Endodermal cell (in vitro differentiated cells): ENCODE data around the gene C1orf198. TPM values are rescaled to one million over a fixed set of nuclear protein-coding genes. Genes with fewer than 3 reads are reported as not detected.

Experiments used
- DNase-seq: peaks from one replicate; pipeline ENCODE4 v3.0.0-alpha.2; 2017
- H3K27ac ChIP-seq: 2 replicates; pipeline ENCODE4 v1.5.1; 2013; ENCODE audit warnings: mild to moderate bottlenecking, low read depth, low read length, moderate library complexity
- H3K27me3 ChIP-seq: 2 replicates; pipeline ENCODE4 v1.6.1; 2013; ENCODE audit warnings: mild to moderate bottlenecking, low read length, moderate library complexity; ENCODE audit not compliant: insufficient read depth, control insufficient read depth, poor library complexity, severe bottlenecking
- H3K36me3 ChIP-seq: 2 replicates; pipeline ENCODE4 v1.7.0; 2013; ENCODE audit warnings: mild to moderate bottlenecking, low read length, moderate library complexity; ENCODE audit not compliant: control insufficient read depth, insufficient read depth
- H3K4me1 ChIP-seq: one replicate; pipeline ENCODE4 v1.7.0; 2013; ENCODE audit warnings: low read length; ENCODE audit not compliant: control insufficient read depth, insufficient read depth
- H3K4me3 ChIP-seq: 2 replicates; pipeline ENCODE4 v1.5.1; 2013; ENCODE audit warnings: mild to moderate bottlenecking, low read length, moderate library complexity
- H3K9ac ChIP-seq: 2 replicates; pipeline ENCODE4 v1.6.1; 2013; ENCODE audit warnings: mild to moderate bottlenecking, low read length, moderate library complexity; ENCODE audit not compliant: poor library complexity, severe bottlenecking; ENCODE audit errors: extremely low read depth
- H3K9me3 ChIP-seq: 2 replicates; pipeline ENCODE4 v1.6.1; 2013; ENCODE audit warnings: mild to moderate bottlenecking, low read length, moderate library complexity; ENCODE audit not compliant: control insufficient read depth
- H3K27ac Mint-ChIP-seq: 2 replicates; pipeline ENCODE4 v1.8.0; 2020; ENCODE audit warnings: mixed read lengths
- H3K27me3 Mint-ChIP-seq: 2 replicates; pipeline ENCODE4 v1.8.0; 2021; ENCODE audit warnings: mild to moderate bottlenecking, mixed read lengths; ENCODE audit not compliant: insufficient read depth
- H3K36me3 Mint-ChIP-seq: 2 replicates; pipeline ENCODE4 v1.8.0; 2020; ENCODE audit warnings: low read depth, mixed read lengths
- H3K4me1 Mint-ChIP-seq: 2 replicates; pipeline ENCODE4 v1.8.0; 2020; ENCODE audit warnings: mixed read lengths
- H3K4me3 Mint-ChIP-seq: 2 replicates; pipeline ENCODE4 v1.8.0; 2020; ENCODE audit warnings: mild to moderate bottlenecking, moderate library complexity, mixed read lengths
- H3K9me3 Mint-ChIP-seq: 2 replicates; pipeline ENCODE4 v1.8.0; 2020; ENCODE audit warnings: mild to moderate bottlenecking, mixed read lengths
- CTCF ChIP-seq: fragments of 200-600 bp; sonication (generic); conservative IDR thresholded peaks from 2 replicates; pipeline ENCODE4 v1.5.0; 2021; ENCODE audit warnings: antibody characterized with exemption, mild to moderate bottlenecking
- WGBS, 2 experiments: methylation state at CpG; one replicate each; pipeline versions ENCODE4 v1.1.5 to v1.1.7; 2013; ENCODE audit warnings: missing lambda C conversion rate in 2 of 2, mixed read lengths in 1 of 2; ENCODE audit not compliant: insufficient coverage in 1 of 2, insufficient read length in 1 of 2; 5-methylcytosine and 5-hydroxymethylcytosine counted together
- total RNA-seq, 2 donors: library from RNA; stranded (reverse); fragmentation: NEBNext Ultra II Directional in 1 of 2; extraction: Animal tissue kit (Norgen Biotek cat#: 25700) in 1 of 2; gene quantifications; 2 replicates in 1 of 2; 3 replicates in 1 of 2; pipeline ENCODE4 v1.2.1, GENCODE V29; 2021

The C1orf198 gene
- total RNA-seq, 2 donors from 2014 or later: 37.5 to 44.8 TPM

GRCh38 chr1:230792691-230793462 lies 75.4 kb downstream of the C1orf198 start:
- WGBS, 2 experiments: 88 to 90% methylated on average over 11 to 13 of the region's 13 CpGs
- no peaks in the 10 kb centered on the region for H3K27me3 ChIP-seq
- no peak overlapping the region for H3K27ac ChIP-seq
- H3K9me3 ChIP-seq: no peaks in the 10 kb centered on the region
- H3K27ac Mint-ChIP-seq: no peak overlapping the region
- H3K9me3 Mint-ChIP-seq: no peaks in the 10 kb centered on the region
- no peak overlapping the region for H3K4me3 Mint-ChIP-seq
- H3K36me3 ChIP-seq: no peaks in the 10 kb centered on the region
- no peaks in the 10 kb centered on the region for H3K36me3 Mint-ChIP-seq
- DNase-seq: peak; percentile 51
- no peak overlapping the region for H3K9ac ChIP-seq
- peaks cover 56% of the 10 kb centered on the region for H3K27me3 Mint-ChIP-seq
- H3K4me3 ChIP-seq: no peak overlapping the region
- peak; percentile 56 for TF ChIP-seq CTCF
- H3K4me1 Mint-ChIP-seq: no peaks in the 10 kb centered on the region
- peaks cover 4% of the 10 kb centered on the region for H3K4me1 ChIP-seq

- peak; percentile 33 for DNase-seq
- no peak overlapping the region for H3K4me3 Mint-ChIP-seq
- H3K36me3 Mint-ChIP-seq: no peaks in the 10 kb centered on the region
- H3K27ac Mint-ChIP-seq: no peak overlapping the region
- Histone ChIP-seq H3K27me3 (no peaks in the 10 kb centered on the region), H3K27ac (no peak overlapping the region), H3K9me3 (no peaks in the 10 kb centered on the region), H3K9ac (no peak overlapping the region), H3K4me3 (no peak overlapping the region), H3K36me3 (no peaks in the 10 kb centered on the region), H3K4me1 (peaks cover 4% of the 10 kb centered on the region)
- TF ChIP-seq CTCF: no peak
- H3K4me1 Mint-ChIP-seq: no peaks in the 10 kb centered on the region
- H3K9me3 Mint-ChIP-seq: no peaks in the 10 kb centered on the region
- 88% methylated on average over 5 of the region's 5 CpGs; no CpG with 5 or more reads in 1 of the 2 experiments for WGBS, 2 experiments
- H3K27me3 Mint-ChIP-seq: peaks cover 56% of the 10 kb centered on the region
These were observed 76.2 kb downstream of the C1orf198 start for GRCh38 chr1:230791986-230792564.

GRCh38 chr1:230790026-230790425 lies 78.3 kb downstream of the C1orf198 start:
- Mint-ChIP-seq H3K4me3 (no peak overlapping the region), H3K27me3 (peaks cover 62% of the 10 kb centered on the region), H3K9me3 (peaks cover 2% of the 10 kb centered on the region), H3K4me1 (peaks cover 16% of the 10 kb centered on the region), H3K36me3 (no peaks in the 10 kb centered on the region), H3K27ac (no peak overlapping the region)
- no peak overlapping the region for H3K4me3 ChIP-seq
- H3K36me3 ChIP-seq: no peaks in the 10 kb centered on the region
- TF ChIP-seq CTCF: no peak
- DNase-seq: peak; percentile 7
- no peaks in the 10 kb centered on the region for H3K9me3 ChIP-seq
- no peaks in the 10 kb centered on the region for H3K27me3 ChIP-seq
- no peak overlapping the region for H3K27ac ChIP-seq
- H3K9ac ChIP-seq: no peak overlapping the region
- WGBS, 2 experiments: 81 to 95% methylated on average over 3 to 5 of the region's 5 CpGs
- peaks cover under 1% of the 10 kb centered on the region for H3K4me1 ChIP-seq
